GM10248 (cell line): ENCODE measurements around the gene NRXN2.

ENCODE experiments used
- CTCF ChIA-PET: fragments of 300-600 bp; sonication (Branson Sonifier 250); formaldehyde crosslinking; extraction: SDS; loops from one replicate; lab custom pipeline; 2021; ENCODE audit warnings: antibody characterized with exemption; lab: Yijun Ruan, JAX
- POLR2A ChIA-PET: fragments of 350-650 bp; sonication (Branson Sonifier 250); formaldehyde crosslinking; extraction: SDS; loops from one replicate; lab custom pipeline; 2020; ENCODE audit warnings: antibody characterized with exemption; lab: Yijun Ruan, JAX
- DNase-seq: peaks from one replicate; pipeline ENCODE4 v3.0.0; 2012; ENCODE audit errors: extremely low spot score
- CTCF ChIP-seq: IDR thresholded peaks from 2 replicates; pipeline ENCODE4 v1.5.1; 2012; ENCODE audit warnings: mild to moderate bottlenecking, low read depth; ENCODE audit errors: extremely low read depth, missing control alignments, control extremely low read depth

The NRXN2 gene

GRCh38 chr11:64742087-64742888 lies 19.3 kb upstream of the NRXN2 start:
- DNase-seq, result peak; percentile 70
- POLR2A ChIA-PET, result no interaction called here
- CTCF ChIA-PET, result interaction anchor here (1.0 to 5.2 kb wide), 14 partner anchors 9 to 411 kb away, joined by 3 to 50 read pairs (median 4); no protein-coding TSS in a partner anchor

DNA sequence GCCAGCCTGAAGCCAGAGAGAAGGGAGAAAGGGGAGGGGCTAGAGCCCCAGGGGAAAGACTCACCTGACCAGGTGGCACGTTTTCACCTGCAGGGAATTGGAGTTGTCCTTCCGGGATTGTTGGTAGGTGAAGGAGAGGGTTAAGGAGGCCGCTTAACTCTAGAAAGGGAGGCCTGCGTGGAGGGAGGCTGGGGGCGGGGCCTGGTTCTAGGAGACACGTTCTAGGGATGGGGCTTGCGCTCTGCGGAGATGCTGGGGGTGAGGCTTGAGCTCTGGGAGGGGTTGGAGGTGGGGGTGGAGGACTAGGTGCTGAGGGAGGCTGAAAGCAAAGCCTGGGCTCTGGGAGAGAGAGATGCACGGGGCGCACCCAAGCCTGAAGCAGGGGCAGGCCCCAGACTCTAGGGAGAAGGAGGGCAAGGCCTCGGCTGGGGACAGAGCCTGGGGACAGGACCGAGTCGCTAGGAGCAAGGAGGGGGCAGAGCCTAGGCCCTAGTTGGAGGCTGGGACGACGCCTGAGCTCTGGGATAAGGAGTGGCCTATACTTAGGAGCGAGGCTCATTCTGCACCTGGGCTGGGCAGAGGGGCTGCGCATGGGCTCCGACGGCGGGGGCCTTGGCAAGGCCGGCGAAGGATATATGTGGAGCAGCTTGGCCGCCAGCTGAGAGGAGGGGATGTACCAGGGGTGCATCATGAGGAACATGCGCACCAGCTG lies 18.5 kb upstream of the NRXN2 start:
- ChIA-PET CTCF (interaction anchor here (1.0 to 5.2 kb wide), 10 partner anchors 9 to 89 kb away, joined by 3 to 50 read pairs (median 5); no protein-coding TSS in a partner anchor), POLR2A (no interaction called here)
- no peak for DNase-seq
- no peak for TF ChIP-seq CTCF

More at GRCh38 chr11:64742087-64742888, 19.3 kb upstream of the NRXN2 start:
- TF ChIP-seq CTCF, result no peak

GRCh38 chr11:64739871-64740270 lies 16.9 kb upstream of the NRXN2 start:
- DNase-seq, result no peak
- POLR2A ChIA-PET, result no interaction called here
- no peak for TF ChIP-seq CTCF
- CTCF ChIA-PET, result interaction anchor here (0.9 to 1.0 kb wide), 2 partner anchors 52 to 65 kb away, joined by 3 to 5 read pairs; no protein-coding TSS in a partner anchor

- CTCF ChIA-PET, result interaction anchor here (1.3 to 2.4 kb wide), 2 partner anchors 23 to 48 kb away, joined by 3 to 13 read pairs; partner anchors contain the start of gene PYGM
- POLR2A ChIA-PET, result no interaction called here
- no peak for TF ChIP-seq CTCF
These were observed 13.7 kb upstream of the NRXN2 start for GRCh38 chr11:64736654-64737053.

DNA sequence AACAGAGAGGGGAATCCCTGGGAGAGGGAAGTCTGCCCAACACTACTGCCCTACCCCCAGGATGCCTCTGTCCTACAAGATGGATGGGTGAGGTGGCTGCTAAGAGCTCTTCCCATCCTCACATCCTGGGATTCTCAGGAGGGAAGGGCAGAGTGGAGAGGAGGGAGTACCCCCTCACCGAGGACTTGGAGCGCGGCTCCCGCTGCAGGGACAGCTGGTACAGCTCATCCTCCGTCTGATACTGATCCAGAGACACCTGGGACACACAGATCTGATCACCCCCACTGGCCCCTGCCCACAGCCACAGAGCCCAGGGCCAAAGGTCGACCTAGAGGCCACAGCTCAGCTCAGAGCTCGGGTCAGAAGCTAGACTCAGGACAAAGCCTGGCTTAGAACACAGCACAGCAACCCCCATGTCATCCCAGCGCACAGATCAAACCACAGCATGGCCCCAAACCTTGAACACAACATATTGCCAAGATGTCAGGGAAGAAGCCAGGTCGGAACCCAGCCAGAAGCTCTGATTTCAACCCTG lies 12.8 kb upstream of the NRXN2 start:
- CTCF ChIA-PET, result interaction anchor here (0.9 to 2.4 kb wide), 5 partner anchors 9 to 47 kb away, joined by 3 to 13 read pairs (median 5); partner anchors contain the start of gene PYGM
- TF ChIP-seq CTCF, result no peak
- POLR2A ChIA-PET, result no interaction called here
- no peak for DNase-seq

More at GRCh38 chr11:64736654-64737053, 13.7 kb upstream of the NRXN2 start:
- DNase-seq, result no peak
